ENCODE results near the gene RGS12. TPM values are rescaled to one million over a fixed set of nuclear protein-coding genes. Genes with fewer than 3 reads are reported as not detected.

Gene RGS12
- total and polyA plus RNA-seq, 2 of the 13 experiments (the other 11 are each of a cell fraction or from before 2014, with no cell fraction given) = 21.0 to 27.7 TPM

GRCh38 chr4:3290476-3290875 is 2.3 kb upstream of the RGS12 start:
- in situ Hi-C loops (cut with HindIII; ENCODE audit: extremely low pct_ligation_motif_present, low pct_unique_long_range_greater_than_20kb) = no loop called here
- WGBS (ENCODE audit: low lambda C conversion rate) = 92% methylated on average over 8 of the region's 11 CpGs
- H3K27ac ChIP-seq (ENCODE audit: extremely low read length, insufficient read depth, low read length) = no peak overlapping the region

DNA sequence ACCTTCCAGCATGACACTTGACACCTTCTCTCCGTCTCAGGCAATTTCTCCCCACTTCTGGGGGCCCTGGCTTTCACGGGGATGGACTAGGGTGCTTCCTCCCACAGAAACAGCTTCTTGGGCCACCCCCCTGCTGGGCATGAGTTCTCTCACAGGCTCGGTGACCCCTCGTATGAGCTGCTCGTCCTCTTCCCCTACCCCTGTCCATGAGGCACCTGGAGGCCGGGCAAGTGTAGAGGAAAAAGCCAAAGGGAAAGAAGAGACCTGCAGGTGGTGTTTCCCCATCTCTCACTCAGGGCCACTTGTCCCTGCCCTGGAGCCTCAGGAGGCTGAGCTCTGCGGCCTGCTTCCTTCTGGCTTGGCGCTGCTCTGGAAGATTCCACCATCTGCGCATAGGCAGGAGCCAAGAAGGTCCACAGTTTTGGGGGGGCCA is 1.9 kb upstream of the RGS12 start:
- DNase-seq (ENCODE audit: low spot score) (no peak), FAIRE-seq (no peak), ATAC-seq (no peak)
- H2AFZ ChIP-seq (ENCODE audit: low read length) = no peak overlapping the region
- H3K4me1 ChIP-seq (ENCODE audit: insufficient read depth, low read length) = peaks cover 67% of the 10 kb centered on the region
- CTCF ChIA-PET (ENCODE audit: low intra/inter-chr PET ratio, low total read pairs) = no interaction called here
- no peaks in the 10 kb centered on the region for H4K20me1 ChIP-seq (ENCODE audit: insufficient read depth, low read length)
- H3K9me3 ChIP-seq (ENCODE audit: low read length) = no peaks in the 10 kb centered on the region
- no peaks in the 10 kb centered on the region for H3K27me3 ChIP-seq (ENCODE audit: control insufficient read depth in 1 of 2, insufficient read depth in 2 of 2, low read length in 2 of 2)
- in situ Hi-C loops (cut with HindIII; ENCODE audit: extremely low pct_ligation_motif_present, low pct_unique_long_range_greater_than_20kb) (no loop called here), intact Hi-C loops (cut with micrococcal nuclease; ENCODE audit: unreplicated experiment) (loop anchor here (5.0 kb wide), 1 partner anchor 151 kb away; the partner anchor contains the start of gene HGFAC)
- peak overlapping the region; percentile 99 for H3K4me2 ChIP-seq (ENCODE audit: low read depth, low read length)
- no TSS peak for BruUV-seq (replicated peaks)
- no peak overlapping the region for H3K9ac ChIP-seq (ENCODE audit: insufficient read depth, low read depth, low read length)
- H3K36me3 ChIP-seq (replicated peaks in 1 of 2; ENCODE audit: control insufficient read depth in 1 of 2, insufficient read depth in 2 of 2, low read length in 2 of 2) = no peaks in the 10 kb centered on the region
- peak overlapping the region in 1 of 3 experiments; percentile 88; a peak in 1 of 6 replicates for H3K4me3 ChIP-seq (replicated peaks in 1 of 3; ENCODE audit: insufficient read depth in 1 of 3, low read depth in 2 of 3, low read length in 3 of 3)
- no peak overlapping the region for H3K27ac ChIP-seq (ENCODE audit: extremely low read length, insufficient read depth, low read length)
- 92% methylated on average over 8 of the region's 9 CpGs for WGBS (ENCODE audit: low lambda C conversion rate)
- TF ChIP-seq SMYD3 (CRISPR knock-in tag; IDR thresholded peaks at IDR 0.05) = no peak
- TF ChIP-seq, protein P1, sequence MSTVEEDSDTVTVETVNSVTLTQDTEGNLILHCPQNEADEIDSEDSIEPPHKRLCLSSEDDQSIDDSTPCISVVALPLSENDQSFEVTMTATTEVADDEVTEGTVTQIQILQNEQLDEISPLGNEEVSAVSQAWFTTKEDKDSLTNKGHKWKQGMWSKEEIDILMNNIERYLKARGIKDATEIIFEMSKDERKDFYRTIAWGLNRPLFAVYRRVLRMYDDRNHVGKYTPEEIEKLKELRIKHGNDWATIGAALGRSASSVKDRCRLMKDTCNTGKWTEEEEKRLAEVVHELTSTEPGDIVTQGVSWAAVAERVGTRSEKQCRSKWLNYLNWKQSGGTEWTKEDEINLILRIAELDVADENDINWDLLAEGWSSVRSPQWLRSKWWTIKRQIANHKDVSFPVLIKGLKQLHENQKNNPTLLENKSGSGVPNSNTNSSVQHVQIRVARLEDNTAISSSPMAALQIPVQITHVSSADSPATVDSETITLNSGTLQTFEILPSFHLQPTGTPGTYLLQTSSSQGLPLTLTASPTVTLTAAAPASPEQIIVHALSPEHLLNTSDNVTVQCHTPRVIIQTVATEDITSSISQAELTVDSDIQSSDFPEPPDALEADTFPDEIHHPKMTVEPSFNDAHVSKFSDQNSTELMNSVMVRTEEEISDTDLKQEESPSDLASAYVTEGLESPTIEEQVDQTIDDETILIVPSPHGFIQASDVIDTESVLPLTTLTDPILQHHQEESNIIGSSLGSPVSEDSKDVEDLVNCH (CRISPR knock-in tag; IDR thresholded peaks at IDR 0.05) = no peak
- no peak for TF ChIP-seq FOXC1 (CRISPR knock-in tag; IDR thresholded peaks at IDR 0.05; ENCODE audit: borderline replicate concordance)
- no peak for TF ChIP-seq RBM39 (IDR thresholded peaks at IDR 0.05; ENCODE audit: low read depth, low read length, poor library complexity, severe bottlenecking)
- TF ChIP-seq CHD4 (IDR thresholded peaks at IDR 0.05; ENCODE audit: borderline replicate concordance, low read length) = no peak
- no peak for TF ChIP-seq ZFP62 (CRISPR knock-in tag; IDR thresholded peaks at IDR 0.05)
- TF ChIP-seq ZNF12 (CRISPR knock-in tag; IDR thresholded peaks at IDR 0.05) = no peak
- TF ChIP-seq NBN (conservative IDR thresholded peaks at IDR 0.05) = no peak
- no peak for TF ChIP-seq ZNF629 (CRISPR knock-in tag; conservative IDR thresholded peaks at IDR 0.05)
- POLR2A ChIA-PET = interaction anchor here (0.5 kb wide), 1 partner anchor 36 kb away, joined by 3 read pairs; no protein-coding TSS in a partner anchor
- H3K79me2 ChIP-seq (ENCODE audit: insufficient read depth, low read length) = peaks cover 33% of the 10 kb centered on the region

More at GRCh38 chr4:3290476-3290875, 2.3 kb upstream of the RGS12 start:
- BruUV-seq (replicated peaks) = no TSS peak
- ChIA-PET CTCF (ENCODE audit: low intra/inter-chr PET ratio, low total read pairs) (no interaction called here), POLR2A (no interaction called here)
- Histone ChIP-seq H4K20me1 (ENCODE audit: insufficient read depth, low read length) (no peaks in the 10 kb centered on the region), H3K9ac (ENCODE audit: insufficient read depth, low read depth, low read length) (no peak overlapping the region), H2AFZ (ENCODE audit: low read length) (no peak overlapping the region), H3K4me3 (replicated peaks in 1 of 3; ENCODE audit: insufficient read depth in 1 of 3, low read depth in 2 of 3, low read length in 3 of 3) (no peak overlapping the region), H3K79me2 (ENCODE audit: insufficient read depth, low read length) (peaks cover 30% of the 10 kb centered on the region), H3K4me2 (ENCODE audit: low read depth, low read length) (peak overlapping the region; percentile 99), H3K4me1 (ENCODE audit: insufficient read depth, low read length) (peaks cover 71% of the 10 kb centered on the region), H3K9me3 (ENCODE audit: low read length) (no peaks in the 10 kb centered on the region), H3K27me3 (ENCODE audit: control insufficient read depth in 1 of 2, insufficient read depth in 2 of 2, low read length in 2 of 2) (no peaks in the 10 kb centered on the region), H3K36me3 (replicated peaks in 1 of 2; ENCODE audit: control insufficient read depth in 1 of 2, insufficient read depth in 2 of 2, low read length in 2 of 2) (no peaks in the 10 kb centered on the region)
- TF ChIP-seq STAG1 (CRISPR knock-in tag; IDR thresholded peaks at IDR 0.05) = no peak
- intact Hi-C loops (cut with micrococcal nuclease; ENCODE audit: unreplicated experiment) = loop anchor here (5.0 kb wide), 1 partner anchor 152 kb away; the partner anchor contains the start of gene HGFAC
- no peak for FAIRE-seq
- no peak for DNase-seq (ENCODE audit: low spot score)
- no peak for ATAC-seq

Data from HepG2 (cell line).